HCT116 (cell line): ENCODE data around the gene CERS6. TPM values are rescaled to one million over a fixed set of nuclear protein-coding genes. Genes with fewer than 3 reads are reported as not detected.

Experiments used
- ATAC-seq: fragments of 200-7000 bp; cut with Tn5 transposase; 2 replicates; pipeline ENCODE4 v1.9.1; 2020; ENCODE audit warnings: mild to moderate bottlenecking, moderate library complexity
- BruUV-seq: library from RNA; stranded (reverse); fragments of 400-500 nt; replicated peaks from 2 replicates; lab custom pipeline; 2021; lab: Mats Ljungman, UMichigan
- CTCF ChIA-PET: fragments of 300-600 bp; sonication (Branson Sonifier 250); formaldehyde crosslinking; loops from one replicate; lab custom pipeline; 2021; ENCODE audit warnings: antibody characterized with exemption; lab: Charles Lee
- POLR2A ChIA-PET: fragments of 300-600, 350-600 bp; sonication (Branson Sonifier 250); formaldehyde crosslinking; loops from one replicate; lab custom pipeline; 2021; ENCODE audit warnings: antibody characterized with exemption; lab: Charles Lee
- RAD21 ChIA-PET, 2 experiments: fragments of 300-600 bp; sonication (Branson Sonifier 250); formaldehyde crosslinking; loops; one replicate each; lab custom pipeline; 2023; ENCODE audit warnings: low total read pairs in 2 of 2; ENCODE audit not compliant: uncharacterized antibody in 2 of 2, unreplicated experiment in 2 of 2, low non-redundant PET in 1 of 2; lab: Charles Lee
- DNase-seq: peaks from one replicate; pipeline ENCODE4 v3.0.0-alpha.2; 2010; ENCODE audit warnings: low read depth, low spot score
- H2AFZ ChIP-seq: fragments of 200-600 bp; shearing (Covaris generic), sonication (generic); 2 replicates; pipeline ENCODE4 v1.6.1; 2017; ENCODE audit warnings: low read depth, mixed run types, mixed read lengths, antibody characterized with exemption, low read length; ENCODE audit not compliant: poor library complexity, severe bottlenecking
- H3K27ac ChIP-seq: 2 replicates; pipeline ENCODE4 v1.5.1; 2012; ENCODE audit warnings: low read depth, low read length
- H3K27me3 ChIP-seq: fragments of 200-600 bp; sonication (generic); 2 replicates; pipeline ENCODE4 v1.6.1; 2016; ENCODE audit warnings: mixed run types, low read length, mixed read lengths; ENCODE audit not compliant: insufficient read depth
- H3K36me3 ChIP-seq, 2 experiments: fragments of 200-500 bp in 1 of 2; fragments of 200-600 bp in 1 of 2; sonication (Bioruptor generic) in 1 of 2; sonication (generic) in 1 of 2; 2 replicates each; pipeline versions ENCODE4 v1.5.1 to v1.6.1; 2014 to 2016; ENCODE audit warnings: low read length in 2 of 2, inconsistent platforms in 1 of 2, mixed read lengths in 1 of 2, mixed run types in 1 of 2; ENCODE audit not compliant: insufficient read depth in 2 of 2, control insufficient read depth in 1 of 2
- H3K4me1 ChIP-seq, 2 experiments: fragments of 200-600 bp in 1 of 2; sonication (generic) in 1 of 2; 2 replicates each; pipeline versions ENCODE4 v1.5.1 to v1.6.1; 2012 to 2017; ENCODE audit warnings: low read length in 2 of 2, inconsistent platforms in 1 of 2, mild to moderate bottlenecking in 1 of 2, mixed read lengths in 1 of 2, mixed run types in 1 of 2, moderate library complexity in 1 of 2; ENCODE audit not compliant: insufficient read depth in 2 of 2, control insufficient read depth in 1 of 2
- H3K4me2 ChIP-seq: fragments of 200-600 bp; sonication (generic); 2 replicates; pipeline ENCODE4 v1.6.1; 2017; ENCODE audit warnings: mixed run types, low read length, mixed read lengths
- H3K4me3 ChIP-seq, 2 experiments: fragments of 200-600 bp in 1 of 2; sonication (generic) in 1 of 2; replicated peaks in 1 of 2; 2 replicates each; pipeline ENCODE4 v1.5.1; 2011 to 2016; ENCODE audit warnings: low read length in 2 of 2, control low read depth in 1 of 2, low read depth in 1 of 2, mild to moderate bottlenecking in 1 of 2, mixed read lengths in 1 of 2, mixed run types in 1 of 2
- H3K79me2 ChIP-seq: fragments of 200-600 bp; sonication (generic); 2 replicates; pipeline ENCODE4 v1.6.1; 2017; ENCODE audit warnings: mild to moderate bottlenecking, mixed run types, low read length, moderate library complexity, mixed read lengths; ENCODE audit not compliant: insufficient read depth
- H3K9ac ChIP-seq: fragments of 200-600 bp; sonication (generic); 2 replicates; pipeline ENCODE4 v1.6.1; 2016; ENCODE audit warnings: low read length, mixed read lengths
- H3K9me2 ChIP-seq: fragments of 200-600 bp; sonication (generic), shearing (Covaris generic); 2 replicates; pipeline ENCODE4 v1.6.1; 2017; ENCODE audit warnings: mixed run types, mild to moderate bottlenecking, moderate library complexity; ENCODE audit not compliant: insufficient read depth
- H3K9me3 ChIP-seq, 2 experiments: fragments of 200-500 bp in 1 of 2; fragments of 200-600 bp in 1 of 2; sonication (Bioruptor generic) in 1 of 2; sonication (generic) in 1 of 2; 2 replicates each; pipeline ENCODE4 v1.6.1; 2014 to 2017; ENCODE audit warnings: low read length in 2 of 2, mixed read lengths in 2 of 2, inconsistent platforms in 1 of 2, low read depth in 1 of 2, mild to moderate bottlenecking in 1 of 2, mixed run types in 1 of 2, moderate library complexity in 1 of 2; ENCODE audit not compliant: control insufficient read depth in 1 of 2, insufficient read depth in 1 of 2
- H4K20me1 ChIP-seq: fragments of 200-600 bp; sonication (generic), shearing (Covaris generic); 2 replicates; pipeline ENCODE4 v1.6.1; 2017; ENCODE audit warnings: mixed run types, mild to moderate bottlenecking, moderate library complexity; ENCODE audit not compliant: insufficient read depth
- CBX3 ChIP-seq: IDR thresholded peaks from 2 replicates; pipeline ENCODE4 v1.6.1; 2012; ENCODE audit warnings: low read depth
- CEBPB ChIP-seq: IDR thresholded peaks from 2 replicates; pipeline ENCODE4 v1.6.1; 2012; ENCODE audit warnings: low read depth
- ELF1 ChIP-seq: IDR thresholded peaks from 2 replicates; pipeline ENCODE4 v1.6.1; 2012; ENCODE audit warnings: low read depth, borderline replicate concordance
- EZH2 ChIP-seq: fragments of 200-600 bp; sonication (generic); IDR thresholded peaks from 2 replicates; pipeline ENCODE4 v1.6.1; 2017; ENCODE audit warnings: antibody characterized with exemption, mixed run types
- EZH2phosphoT487 ChIP-seq: fragments of 200-600 bp; IDR thresholded peaks from 2 replicates; pipeline ENCODE4 v1.6.1; 2018; ENCODE audit warnings: antibody characterized with exemption, borderline replicate concordance
- FOSL1 ChIP-seq: IDR thresholded peaks from 2 replicates; pipeline ENCODE4 v1.6.1; 2012; ENCODE audit warnings: low read depth
- RAD21 ChIP-seq: IDR thresholded peaks from 2 replicates; pipeline ENCODE4 v1.6.1; 2012; ENCODE audit warnings: low read depth, mild to moderate bottlenecking
- SP1 ChIP-seq: IDR thresholded peaks from 2 replicates; pipeline ENCODE4 v1.6.1; 2012; ENCODE audit warnings: low read depth
- YY1 ChIP-seq: IDR thresholded peaks from 2 replicates; pipeline ENCODE4 v1.6.1; 2011; ENCODE audit warnings: low read length, low read depth, moderate library complexity, mild to moderate bottlenecking; ENCODE audit not compliant: insufficient replicate concordance; ENCODE audit errors: extremely low read depth
- intact Hi-C: fragments of 100-400 bp; cut with micrococcal nuclease; formaldehyde crosslinking; loops from 2 replicates; pipeline ENCODE4 v1.10.0; 2022
- total RNA-seq: library from RNA; stranded (reverse); gene quantifications from one replicate; pipeline ENCODE4 v1.2.1, GENCODE V29; 2021; ENCODE audit not compliant: unreplicated experiment
- TF ChIP-seq, protein P1 (sequence below): IDR thresholded peaks from 2 replicates; pipeline ENCODE4 v1.6.1; 2011; ENCODE audit warnings: mild to moderate bottlenecking, low read length, moderate library complexity; ENCODE audit not compliant: insufficient replicate concordance; ENCODE audit errors: extremely low read depth
- TF ChIP-seq, protein P2 (sequence below): IDR thresholded peaks from 2 replicates; pipeline ENCODE4 v1.6.1; 2012
- TF ChIP-seq, protein P3 (sequence below): IDR thresholded peaks from 2 replicates; pipeline ENCODE4 v1.6.1; 2012; ENCODE audit warnings: low read depth

The CERS6 gene
- total RNA-seq, 1 experiment from 2014 or later: 37.0 TPM

DNA sequence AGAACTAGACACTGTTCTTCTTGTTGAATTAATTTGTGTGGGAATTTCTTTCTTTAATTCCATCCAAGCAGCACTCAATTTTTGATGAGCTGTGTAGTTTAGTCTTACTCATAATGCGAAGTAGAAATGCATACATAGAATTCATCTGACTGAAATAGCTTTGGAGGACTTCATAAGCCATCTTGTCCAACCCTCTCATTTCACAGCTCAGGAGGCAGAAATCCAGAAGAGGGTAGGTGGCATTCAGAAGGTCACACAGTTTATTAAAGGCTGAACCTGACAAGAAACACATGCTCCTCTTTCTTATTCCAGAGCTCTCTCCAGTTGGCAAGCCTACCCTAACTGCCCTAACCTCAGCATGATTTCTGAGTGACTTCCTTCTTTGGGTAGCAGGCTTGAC, 177.1 kb downstream of the CERS6 start:
- Histone ChIP-seq H3K9me2 (no peaks in the 10 kb centered on the region), H3K9ac (no peak overlapping the region), H3K36me3 (no peaks in the 10 kb centered on the region), H4K20me1 (no peaks in the 10 kb centered on the region)
- no TSS peak for BruUV-seq
- POLR2A ChIA-PET: no interaction called here
- TF ChIP-seq, protein P1, sequence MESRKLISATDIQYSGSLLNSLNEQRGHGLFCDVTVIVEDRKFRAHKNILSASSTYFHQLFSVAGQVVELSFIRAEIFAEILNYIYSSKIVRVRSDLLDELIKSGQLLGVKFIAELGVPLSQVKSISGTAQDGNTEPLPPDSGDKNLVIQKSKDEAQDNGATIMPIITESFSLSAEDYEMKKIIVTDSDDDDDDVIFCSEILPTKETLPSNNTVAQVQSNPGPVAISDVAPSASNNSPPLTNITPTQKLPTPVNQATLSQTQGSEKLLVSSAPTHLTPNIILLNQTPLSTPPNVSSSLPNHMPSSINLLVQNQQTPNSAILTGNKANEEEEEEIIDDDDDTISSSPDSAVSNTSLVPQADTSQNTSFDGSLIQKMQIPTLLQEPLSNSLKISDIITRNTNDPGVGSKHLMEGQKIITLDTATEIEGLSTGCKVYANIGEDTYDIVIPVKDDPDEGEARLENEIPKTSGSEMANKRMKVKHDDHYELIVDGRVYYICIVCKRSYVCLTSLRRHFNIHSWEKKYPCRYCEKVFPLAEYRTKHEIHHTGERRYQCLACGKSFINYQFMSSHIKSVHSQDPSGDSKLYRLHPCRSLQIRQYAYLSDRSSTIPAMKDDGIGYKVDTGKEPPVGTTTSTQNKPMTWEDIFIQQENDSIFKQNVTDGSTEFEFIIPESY: no peak
- no peak for TF ChIP-seq CBX3
- no peak for TF ChIP-seq ELF1
- no peak for TF ChIP-seq RAD21
- TF ChIP-seq EZH2phosphoT487: no peak
- no peak for TF ChIP-seq EZH2
- no peak for TF ChIP-seq YY1
- no peak for TF ChIP-seq CEBPB
- TF ChIP-seq, protein P2, sequence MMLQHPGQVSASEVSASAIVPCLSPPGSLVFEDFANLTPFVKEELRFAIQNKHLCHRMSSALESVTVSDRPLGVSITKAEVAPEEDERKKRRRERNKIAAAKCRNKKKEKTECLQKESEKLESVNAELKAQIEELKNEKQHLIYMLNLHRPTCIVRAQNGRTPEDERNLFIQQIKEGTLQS: no peak
- TF ChIP-seq, all 23 proteins: peak for 0
- Histone ChIP-seq H3K9me3 (no peaks in the 10 kb centered on the region), H3K4me2 (no peak overlapping the region), H3K4me1 (no peaks in the 10 kb centered on the region), H2AFZ (no peak overlapping the region), H3K79me2 (no peaks in the 10 kb centered on the region), H3K27me3 (no peaks in the 10 kb centered on the region), H3K4me3 (no peak overlapping the region), H3K27ac (no peak overlapping the region)
- ATAC-seq (no peak), DNase-seq (no peak)
- CTCF ChIA-PET: no interaction called here
- intact Hi-C loops: no loop called here
- RAD21 ChIA-PET: no interaction called here

DNA sequence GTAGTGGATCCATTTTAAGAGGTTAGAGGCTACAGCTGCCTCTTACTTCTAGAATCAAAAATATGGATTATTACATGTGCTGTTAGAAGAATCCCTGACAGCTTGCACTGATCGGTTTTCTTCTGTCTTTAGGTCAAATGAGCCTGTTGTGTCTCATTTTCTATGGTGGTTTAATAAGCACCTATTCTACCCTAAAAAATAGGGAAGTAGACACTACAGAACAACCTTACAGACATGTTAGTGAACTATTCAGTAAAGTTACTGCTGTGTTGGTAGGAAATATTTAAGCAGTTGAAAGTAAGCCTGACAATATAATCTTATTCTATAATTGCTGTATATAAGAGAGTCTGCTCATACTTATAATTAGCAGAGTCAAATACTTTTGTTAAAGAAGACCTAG, 177.8 kb downstream of the CERS6 start:
- Histone ChIP-seq H3K36me3 (no peaks in the 10 kb centered on the region), H4K20me1 (no peaks in the 10 kb centered on the region), H3K79me2 (no peaks in the 10 kb centered on the region), H3K9ac (no peak overlapping the region), H3K4me2 (no peak overlapping the region), H2AFZ (no peak overlapping the region), H3K4me1 (no peaks in the 10 kb centered on the region), H3K27me3 (no peaks in the 10 kb centered on the region), H3K9me2 (no peaks in the 10 kb centered on the region), H3K27ac (no peak overlapping the region), H3K4me3 (no peak overlapping the region), H3K9me3 (no peaks in the 10 kb centered on the region)
- intact Hi-C loops: no loop called here
- ChIA-PET POLR2A (no interaction called here), RAD21 (no interaction called here), CTCF (no interaction called here)
- TF ChIP-seq FOSL1 (no peak), ELF1 (no peak), SP1 (no peak)
- TF ChIP-seq, protein P2: no peak
- TF ChIP-seq, protein P3, sequence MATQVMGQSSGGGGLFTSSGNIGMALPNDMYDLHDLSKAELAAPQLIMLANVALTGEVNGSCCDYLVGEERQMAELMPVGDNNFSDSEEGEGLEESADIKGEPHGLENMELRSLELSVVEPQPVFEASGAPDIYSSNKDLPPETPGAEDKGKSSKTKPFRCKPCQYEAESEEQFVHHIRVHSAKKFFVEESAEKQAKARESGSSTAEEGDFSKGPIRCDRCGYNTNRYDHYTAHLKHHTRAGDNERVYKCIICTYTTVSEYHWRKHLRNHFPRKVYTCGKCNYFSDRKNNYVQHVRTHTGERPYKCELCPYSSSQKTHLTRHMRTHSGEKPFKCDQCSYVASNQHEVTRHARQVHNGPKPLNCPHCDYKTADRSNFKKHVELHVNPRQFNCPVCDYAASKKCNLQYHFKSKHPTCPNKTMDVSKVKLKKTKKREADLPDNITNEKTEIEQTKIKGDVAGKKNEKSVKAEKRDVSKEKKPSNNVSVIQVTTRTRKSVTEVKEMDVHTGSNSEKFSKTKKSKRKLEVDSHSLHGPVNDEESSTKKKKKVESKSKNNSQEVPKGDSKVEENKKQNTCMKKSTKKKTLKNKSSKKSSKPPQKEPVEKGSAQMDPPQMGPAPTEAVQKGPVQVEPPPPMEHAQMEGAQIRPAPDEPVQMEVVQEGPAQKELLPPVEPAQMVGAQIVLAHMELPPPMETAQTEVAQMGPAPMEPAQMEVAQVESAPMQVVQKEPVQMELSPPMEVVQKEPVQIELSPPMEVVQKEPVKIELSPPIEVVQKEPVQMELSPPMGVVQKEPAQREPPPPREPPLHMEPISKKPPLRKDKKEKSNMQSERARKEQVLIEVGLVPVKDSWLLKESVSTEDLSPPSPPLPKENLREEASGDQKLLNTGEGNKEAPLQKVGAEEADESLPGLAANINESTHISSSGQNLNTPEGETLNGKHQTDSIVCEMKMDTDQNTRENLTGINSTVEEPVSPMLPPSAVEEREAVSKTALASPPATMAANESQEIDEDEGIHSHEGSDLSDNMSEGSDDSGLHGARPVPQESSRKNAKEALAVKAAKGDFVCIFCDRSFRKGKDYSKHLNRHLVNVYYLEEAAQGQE: no peak
- ATAC-seq (no peak), DNase-seq (no peak)
- no TSS peak for BruUV-seq
